Suprapubic skin (tissue), 4 donors: ENCODE measurements around the gene TMEM106A. TPM values are rescaled to one million over a fixed set of nuclear protein-coding genes. Genes with fewer than 3 reads are reported as not detected.
"Not testable (repeated sequence)": the region's sequence is repeated elsewhere in the genome, so short reads cannot be mapped to it uniquely, and the experiment has no call there.

Source experiments
- DNase-seq, 2 donors: peaks; one replicate each; pipeline ENCODE4 v3.0.0-alpha.2; 2019; ENCODE audit warnings: low spot score in 2 of 2
- H3K27ac ChIP-seq: fragments of 200-600 bp; sonication (generic); one replicate; pipeline ENCODE4 v1.5.1; 2019
- H3K27me3 ChIP-seq: fragments of 200-600 bp; sonication (generic); one replicate; pipeline ENCODE4 v1.5.1; 2019
- H3K36me3 ChIP-seq: fragments of 200-600 bp; sonication (generic); one replicate; pipeline ENCODE4 v1.5.1; 2019
- H3K4me1 ChIP-seq: fragments of 200-600 bp; sonication (generic); one replicate; pipeline ENCODE4 v1.5.1; 2019
- H3K4me3 ChIP-seq: fragments of 200-600 bp; sonication (generic); one replicate; pipeline ENCODE4 v1.5.1; 2019; ENCODE audit warnings: mild to moderate bottlenecking
- H3K9me3 ChIP-seq: fragments of 200-600 bp; sonication (generic); one replicate; pipeline ENCODE4 v1.5.1; 2019
- EP300 ChIP-seq: sonication (generic); formaldehyde crosslinking; IDR thresholded peaks from one replicate; pipeline ENCODE4 v1.6.1; 2017; ENCODE audit warnings: antibody characterized with exemption
- POLR2A ChIP-seq, 2 donors: fragments of 450-650 bp; IDR thresholded peaks; one replicate each; pipeline ENCODE4 v1.6.1; 2017; ENCODE audit warnings: antibody characterized with exemption in 2 of 2, mild to moderate bottlenecking in 2 of 2, moderate library complexity in 2 of 2
- POLR2AphosphoS5 ChIP-seq, 3 donors: sonication (generic); formaldehyde crosslinking; IDR thresholded peaks; one replicate each; pipeline ENCODE4 v1.6.1; 2017; ENCODE audit warnings: antibody characterized with exemption in 3 of 3
- WGBS: methylation state at CpG from one replicate; pipeline ENCODE4 v1.1.5; 2018; 5-methylcytosine and 5-hydroxymethylcytosine counted together
- total RNA-seq, 4 donors: library from RNA; depleted of rRNA; stranded (reverse); fragments of >200 nt; gene quantifications; one replicate each; pipeline ENCODE4 v1.1.0, GENCODE V29; 2016
- TF ChIP-seq, protein P1 (sequence below), 2 donors: fragments of 200-600 bp in 1 of 2; fragments of 450-650 bp in 1 of 2; sonication (generic) in 1 of 2; IDR thresholded peaks; one replicate each; pipeline ENCODE4 v1.5.1; 2016 to 2019; ENCODE audit warnings: antibody characterized with exemption in 2 of 2, mild to moderate bottlenecking in 1 of 2, moderate library complexity in 1 of 2

Gene TMEM106A
- total RNA-seq, 4 donors from 2014 or later: 1.2 to 3.5 (median 1.9) TPM

DNA sequence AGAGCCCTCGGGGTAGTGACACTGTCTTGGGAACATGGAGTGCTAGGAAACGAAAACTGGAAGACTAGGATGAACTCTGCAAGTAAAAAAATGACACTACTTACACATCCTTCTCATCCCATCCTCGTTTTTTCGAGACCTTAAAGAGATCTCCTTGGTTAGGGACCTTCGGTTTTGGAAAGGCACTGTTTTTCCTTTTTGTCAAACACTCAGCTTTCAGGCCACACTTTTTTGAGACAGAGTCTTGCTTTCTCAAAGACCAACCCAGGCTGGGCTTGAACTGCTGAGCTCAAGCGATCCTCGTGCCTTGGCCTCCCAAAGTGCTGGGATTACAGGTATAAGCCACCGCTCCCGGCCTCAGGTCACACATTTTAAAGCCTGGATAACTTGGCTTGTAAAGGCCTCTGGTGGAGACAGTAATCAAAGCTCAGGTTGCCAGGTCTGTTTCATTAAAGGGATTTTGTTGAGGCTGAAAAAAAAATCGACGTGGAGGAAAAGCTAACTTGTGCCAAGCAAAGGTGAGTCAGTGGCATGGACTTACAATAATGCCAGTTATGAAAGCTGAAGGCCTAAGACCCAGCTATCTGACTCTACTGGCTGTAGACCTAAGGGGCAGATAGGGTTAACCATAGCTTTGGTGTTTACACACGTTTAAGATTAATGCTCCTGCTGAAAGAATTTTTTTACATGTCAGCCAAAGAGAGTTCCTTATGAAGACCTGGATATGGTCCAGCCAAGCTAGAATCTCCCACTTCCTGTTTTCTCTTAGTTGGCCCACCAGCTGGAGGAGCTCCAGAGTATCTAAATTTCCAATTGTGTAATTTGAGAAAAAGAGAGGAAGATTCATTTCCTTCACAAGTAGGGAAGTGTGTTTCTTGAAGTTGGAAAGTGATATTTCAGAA, 39.8 kb upstream of the TMEM106A start:
- 8% methylated on average over 12 of the region's 12 CpGs for WGBS
- Histone ChIP-seq H3K4me1 (peaks cover 66% of the 10 kb centered on the region), H3K36me3 (peaks cover 5% of the 10 kb centered on the region), H3K9me3 (no peaks in the 10 kb centered on the region), H3K27ac (peak overlapping the region; percentile 99), H3K27me3 (no peaks in the 10 kb centered on the region), H3K4me3 (peak overlapping the region; percentile 75)
- TF ChIP-seq POLR2A (IDR thresholded peaks at IDR 0.05): no peak
- TF ChIP-seq, protein P1, sequence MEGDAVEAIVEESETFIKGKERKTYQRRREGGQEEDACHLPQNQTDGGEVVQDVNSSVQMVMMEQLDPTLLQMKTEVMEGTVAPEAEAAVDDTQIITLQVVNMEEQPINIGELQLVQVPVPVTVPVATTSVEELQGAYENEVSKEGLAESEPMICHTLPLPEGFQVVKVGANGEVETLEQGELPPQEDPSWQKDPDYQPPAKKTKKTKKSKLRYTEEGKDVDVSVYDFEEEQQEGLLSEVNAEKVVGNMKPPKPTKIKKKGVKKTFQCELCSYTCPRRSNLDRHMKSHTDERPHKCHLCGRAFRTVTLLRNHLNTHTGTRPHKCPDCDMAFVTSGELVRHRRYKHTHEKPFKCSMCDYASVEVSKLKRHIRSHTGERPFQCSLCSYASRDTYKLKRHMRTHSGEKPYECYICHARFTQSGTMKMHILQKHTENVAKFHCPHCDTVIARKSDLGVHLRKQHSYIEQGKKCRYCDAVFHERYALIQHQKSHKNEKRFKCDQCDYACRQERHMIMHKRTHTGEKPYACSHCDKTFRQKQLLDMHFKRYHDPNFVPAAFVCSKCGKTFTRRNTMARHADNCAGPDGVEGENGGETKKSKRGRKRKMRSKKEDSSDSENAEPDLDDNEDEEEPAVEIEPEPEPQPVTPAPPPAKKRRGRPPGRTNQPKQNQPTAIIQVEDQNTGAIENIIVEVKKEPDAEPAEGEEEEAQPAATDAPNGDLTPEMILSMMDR (IDR thresholded peaks at IDR 0.05): peak in 1 of 2 donors; percentile 5
- DNase-seq: no peak

DNA sequence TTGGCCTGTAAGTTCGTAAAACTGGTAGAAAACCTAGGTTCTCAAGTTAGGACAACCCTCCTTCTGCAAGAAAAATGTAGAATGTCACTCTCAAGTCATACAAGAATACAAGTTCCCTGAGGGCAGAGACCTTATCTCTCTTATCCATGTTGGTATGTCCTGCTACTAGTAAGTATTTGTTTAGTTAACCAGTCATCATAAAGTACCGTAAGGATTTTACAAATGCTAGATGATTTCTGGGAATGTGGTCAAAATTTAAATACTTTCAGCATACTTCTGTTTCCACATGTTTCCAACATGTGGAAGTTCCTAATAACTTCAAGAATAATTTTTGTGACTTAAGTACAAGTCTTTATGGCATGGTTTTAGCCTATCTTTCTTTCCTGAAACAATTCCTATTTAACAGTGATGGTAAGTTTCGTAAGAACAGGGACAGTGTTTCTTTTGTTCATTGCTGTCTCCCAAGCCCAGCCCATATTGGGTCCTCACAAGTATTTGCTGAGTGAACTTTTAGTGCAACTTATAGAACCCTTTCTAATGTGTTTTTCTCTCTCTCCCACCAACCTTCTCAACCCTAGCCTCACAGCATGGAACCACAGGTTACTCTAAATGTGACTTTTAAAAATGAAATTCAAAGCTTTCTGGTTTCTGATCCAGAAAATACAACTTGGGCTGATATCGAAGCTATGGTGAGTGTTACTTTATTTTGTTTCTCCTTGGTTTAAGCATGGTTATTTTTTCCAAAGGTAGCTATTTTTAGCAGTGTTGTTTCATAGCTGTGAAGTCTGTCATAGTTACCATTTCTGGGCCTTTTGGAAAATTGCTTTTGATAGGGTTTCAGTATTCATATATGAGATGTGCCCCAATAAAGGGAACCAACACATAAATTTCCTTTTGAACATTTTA, 36.2 kb upstream of the TMEM106A start:
- 47% methylated on average over 4 of the region's 4 CpGs for WGBS
- Histone ChIP-seq H3K4me1 (peaks cover 52% of the 10 kb centered on the region), H3K27ac (no peak overlapping the region), H3K9me3 (no peaks in the 10 kb centered on the region), H3K27me3 (no peaks in the 10 kb centered on the region), H3K36me3 (peaks cover 37% of the 10 kb centered on the region), H3K4me3 (no peak overlapping the region)
- no peak for TF ChIP-seq EP300
- no peak for TF ChIP-seq POLR2AphosphoS5 (IDR thresholded peaks at IDR 0.05)
- TF ChIP-seq, protein P1 (IDR thresholded peaks at IDR 0.05): no peak
- TF ChIP-seq POLR2A (IDR thresholded peaks at IDR 0.05): no peak
- no peak for DNase-seq

DNA sequence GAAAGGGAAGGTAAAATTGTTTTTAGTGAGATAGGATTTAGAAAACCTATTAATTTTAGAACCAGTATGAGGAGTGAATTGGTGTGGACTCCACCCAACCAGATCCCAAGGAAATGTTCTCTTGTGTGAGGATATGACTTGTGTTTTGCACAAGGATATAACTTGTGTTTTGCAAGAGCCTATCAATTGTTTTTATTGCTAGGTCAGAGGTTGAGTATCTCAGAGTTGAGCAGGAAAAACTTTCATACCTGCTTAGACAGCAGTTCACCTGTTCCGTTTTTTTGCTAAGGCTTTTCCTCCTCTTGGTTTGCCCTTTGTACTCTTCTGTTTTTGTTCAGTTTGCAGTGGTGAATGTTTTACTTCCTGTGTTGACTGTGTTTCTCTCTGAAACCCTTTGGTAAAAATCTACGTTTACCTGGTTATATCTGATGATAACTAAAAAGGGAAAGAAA, 35.5 kb upstream of the TMEM106A start:
- TF ChIP-seq, protein P1 (IDR thresholded peaks at IDR 0.05): no peak
- TF ChIP-seq POLR2AphosphoS5 (IDR thresholded peaks at IDR 0.05) (no peak), POLR2A (IDR thresholded peaks at IDR 0.05) (no peak), EP300 (no peak)
- WGBS: 75% methylated on average over 2 of the region's 2 CpGs
- no peaks in the 10 kb centered on the region for H3K9me3 ChIP-seq
- peaks cover 52% of the 10 kb centered on the region for H3K4me1 ChIP-seq
- no peak overlapping the region for H3K27ac ChIP-seq
- H3K27me3 ChIP-seq: no peaks in the 10 kb centered on the region
- peaks cover 42% of the 10 kb centered on the region for H3K36me3 ChIP-seq
- DNase-seq: no peak
- H3K4me3 ChIP-seq: no peak overlapping the region

DNA sequence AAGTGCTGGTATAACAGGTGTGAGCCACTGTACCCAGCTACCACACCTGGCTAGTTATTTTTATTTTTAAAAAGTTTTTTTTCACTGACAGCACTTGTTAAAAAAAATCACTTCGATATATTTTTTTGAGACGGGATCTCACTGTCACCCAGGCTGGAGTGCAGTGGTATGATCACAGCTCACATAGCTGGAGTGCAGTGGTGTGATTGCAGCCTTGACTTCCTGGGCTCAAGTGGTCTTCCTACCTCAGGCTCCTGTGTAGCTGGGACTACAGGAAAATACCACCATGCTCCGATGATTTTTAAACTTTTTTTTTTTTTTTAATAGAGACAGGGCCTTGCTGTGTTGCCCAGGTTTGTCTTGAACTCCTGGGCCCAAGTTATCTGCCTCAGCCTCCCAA, 27.8 kb upstream of the TMEM106A start:
- DNase-seq: no peak
- Histone ChIP-seq H3K27ac (no peak overlapping the region), H3K4me3 (no peak overlapping the region), H3K4me1 (no peaks in the 10 kb centered on the region), H3K9me3 (no peaks in the 10 kb centered on the region), H3K36me3 (peaks cover 89% of the 10 kb centered on the region), H3K27me3 (no peaks in the 10 kb centered on the region)
- WGBS: 90% methylated on average over 3 of the region's 3 CpGs
- TF ChIP-seq POLR2AphosphoS5 (IDR thresholded peaks at IDR 0.05) (no peak), EP300 (no peak), POLR2A (IDR thresholded peaks at IDR 0.05) (no peak)
- TF ChIP-seq, protein P1 (IDR thresholded peaks at IDR 0.05): no peak

DNA sequence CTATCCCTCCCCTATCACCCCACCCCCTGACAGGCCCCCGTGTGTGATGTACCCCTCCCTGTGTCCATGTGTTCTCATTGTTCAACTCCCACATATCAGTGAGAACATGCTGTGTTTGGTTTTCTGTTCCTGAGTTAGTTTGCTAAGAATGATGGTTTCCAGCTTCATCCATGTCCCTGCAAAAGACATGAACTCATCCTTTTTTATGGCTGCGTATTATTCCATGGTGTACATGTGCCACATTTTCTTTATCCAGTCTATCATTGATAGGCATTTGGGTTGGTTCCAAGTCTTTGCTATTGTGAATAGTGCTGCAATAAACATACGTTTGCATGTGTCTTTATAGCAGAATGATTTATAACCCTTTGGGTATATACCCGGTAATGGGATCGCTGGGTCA, 25.0 kb upstream of the TMEM106A start:
- H3K4me3 ChIP-seq, DNase-seq, H3K27me3 ChIP-seq, H3K4me1 ChIP-seq, H3K9me3 ChIP-seq, H3K27ac ChIP-seq: not testable (repeated sequence)
- 90% methylated on average over 5 of the region's 5 CpGs for WGBS
- peaks cover 93% of the 10 kb centered on the region for H3K36me3 ChIP-seq
